Measurements from ENCODE around the gene KDM4E.

GRCh38 chr11:94987378-94987777 lies 37.7 kb upstream of the KDM4E start:
- TF ChIP-seq CTCF (IDR thresholded peaks at IDR 0.05) (no peak), POLR2AphosphoS5 (IDR thresholded peaks at IDR 0.05) (no peak)

All from transverse colon (tissue), 4 donors.